Trophoblast cell (in vitro differentiated cells and primary cell): Measurements from ENCODE around the gene GBX1. TPM values are rescaled to one million over a fixed set of nuclear protein-coding genes. Genes with fewer than 3 reads are reported as not detected.

Experiments
- DNase-seq, 2 donors: peaks; one replicate each; pipeline ENCODE4 v3.0.0-alpha.2; 2016
- H2AFZ ChIP-seq: 2 replicates; pipeline ENCODE4 v1.6.1; 2013; ENCODE audit warnings: low read length, moderate library complexity, mild to moderate bottlenecking; ENCODE audit not compliant: insufficient read depth, poor library complexity
- H2AK5ac ChIP-seq: 2 replicates; pipeline ENCODE4 v1.6.1; 2013; ENCODE audit warnings: mild to moderate bottlenecking, low read length
- H2BK120ac ChIP-seq: 2 replicates; pipeline ENCODE4 v1.6.1; 2013; ENCODE audit warnings: low read length, mild to moderate bottlenecking, moderate library complexity; ENCODE audit not compliant: insufficient read depth, poor library complexity
- H2BK12ac ChIP-seq: 2 replicates; pipeline ENCODE4 v1.6.1; 2013; ENCODE audit warnings: mild to moderate bottlenecking, low read length, moderate library complexity
- H2BK5ac ChIP-seq: 2 replicates; pipeline ENCODE4 v1.6.1; 2013; ENCODE audit warnings: low read length, low read depth, moderate library complexity, mild to moderate bottlenecking; ENCODE audit not compliant: poor library complexity
- H3K14ac ChIP-seq: 2 replicates; pipeline ENCODE4 v1.6.1; 2013; ENCODE audit warnings: mild to moderate bottlenecking, low read length
- H3K18ac ChIP-seq: 2 replicates; pipeline ENCODE4 v1.6.1; 2013; ENCODE audit warnings: mild to moderate bottlenecking, low read length
- H3K23ac ChIP-seq: 2 replicates; pipeline ENCODE4 v1.6.1; 2013; ENCODE audit warnings: low read length
- H3K27ac ChIP-seq: 2 replicates; pipeline ENCODE4 v1.5.1; 2013; ENCODE audit warnings: low read depth, mild to moderate bottlenecking, inconsistent platforms, low read length, moderate library complexity
- H3K27me3 ChIP-seq: 2 replicates; pipeline ENCODE4 v1.6.1; 2013; ENCODE audit warnings: inconsistent platforms, mild to moderate bottlenecking, low read length, moderate library complexity; ENCODE audit not compliant: insufficient read depth
- H3K36me3 ChIP-seq, 2 experiments: 1 replicate in 1 of 2; 2 replicates in 1 of 2; pipeline ENCODE4 v1.6.1; 2013; ENCODE audit warnings: low read length in 2 of 2, mild to moderate bottlenecking in 2 of 2, moderate library complexity in 1 of 2; ENCODE audit not compliant: insufficient read depth in 2 of 2, control insufficient read depth in 1 of 2
- H3K4ac ChIP-seq: 2 replicates; pipeline ENCODE4 v1.6.1; 2013; ENCODE audit warnings: low read depth, mild to moderate bottlenecking, low read length, moderate library complexity
- H3K4me1 ChIP-seq, 2 experiments: 1 replicate in 1 of 2; 2 replicates in 1 of 2; pipeline ENCODE4 v1.6.1; 2013; ENCODE audit warnings: low read length in 2 of 2, mild to moderate bottlenecking in 2 of 2, moderate library complexity in 1 of 2; ENCODE audit not compliant: insufficient read depth in 2 of 2, control insufficient read depth in 1 of 2
- H3K4me2 ChIP-seq: 2 replicates; pipeline ENCODE4 v1.6.1; 2013; ENCODE audit warnings: inconsistent platforms, mild to moderate bottlenecking, low read length, moderate library complexity
- H3K4me3 ChIP-seq: 2 replicates; pipeline ENCODE4 v1.5.1; 2013; ENCODE audit warnings: mild to moderate bottlenecking, low read depth, low read length, inconsistent platforms
- H3K79me1 ChIP-seq: one replicate; pipeline ENCODE4 v1.6.1; 2013; ENCODE audit warnings: low read length
- H3K79me2 ChIP-seq: 2 replicates; pipeline ENCODE4 v1.6.1; 2013; ENCODE audit warnings: low read length, mild to moderate bottlenecking; ENCODE audit not compliant: control insufficient read depth, insufficient read depth, poor library complexity
- H3K9ac ChIP-seq: 2 replicates; pipeline ENCODE4 v1.6.1; 2013; ENCODE audit warnings: mild to moderate bottlenecking, low read length
- H3K9me3 ChIP-seq: 2 replicates; pipeline ENCODE4 v1.6.1; 2013; ENCODE audit warnings: low read depth, mild to moderate bottlenecking, control low read depth, inconsistent platforms, low read length; ENCODE audit not compliant: insufficient read depth
- H4K12ac ChIP-seq: 2 replicates; pipeline ENCODE4 v1.6.1; 2013; ENCODE audit warnings: low read depth, mild to moderate bottlenecking, low read length, moderate library complexity
- H4K8ac ChIP-seq: 2 replicates; pipeline ENCODE4 v1.6.1; 2013; ENCODE audit warnings: low read depth, mild to moderate bottlenecking, low read length, moderate library complexity
- H4K91ac ChIP-seq: one replicate; pipeline ENCODE4 v1.6.1; 2013; ENCODE audit warnings: low read depth, mild to moderate bottlenecking, low read length, moderate library complexity
- WGBS: extraction: QIAGEN DNeasy Blood & Tissue Kit; methylation state at CpG from one replicate; pipeline ENCODE4 v1.1.7; 2013; ENCODE audit warnings: missing lambda C conversion rate; ENCODE audit not compliant: insufficient read length, insufficient coverage; ENCODE audit errors: extremely low coverage; 5-methylcytosine and 5-hydroxymethylcytosine counted together
- polyA plus RNA-seq: library from polyadenylated mRNA; stranded (reverse); fragments of 200-250 nt; gene quantifications from 2 replicates; pipeline ENCODE4 v1.2.3, GENCODE V29; 2013

The GBX1 gene
- not detected in 2 replicates for polyA plus RNA-seq

- Histone ChIP-seq H3K79me2 (no peaks in the 10 kb centered on the region), H3K18ac (no peak within 1 kb of the TSS), H3K79me1 (no peaks in the 10 kb centered on the region), H3K4me3 (peak within 1 kb of the TSS; percentile 63), H2BK120ac (no peak within 1 kb of the TSS), H3K23ac (no peak within 1 kb of the TSS), H2BK12ac (no peak within 1 kb of the TSS), H4K12ac (no peak within 1 kb of the TSS), H3K4me1 (peaks cover 5 to 8% of the 10 kb centered on the region in 2 experiments), H3K14ac (no peak within 1 kb of the TSS), H3K4ac (no peak within 1 kb of the TSS), H2BK5ac (no peak within 1 kb of the TSS), H3K36me3 (no peaks in the 10 kb centered on the region), H3K27me3 (peaks cover 52% of the 10 kb centered on the region), H4K8ac (no peak within 1 kb of the TSS), H3K4me2 (peak within 1 kb of the TSS; percentile 85), H2AFZ (peak within 1 kb of the TSS; percentile 56), H3K9ac (no peak within 1 kb of the TSS), H4K91ac (no peak within 1 kb of the TSS), H3K27ac (no peak within 1 kb of the TSS), H3K9me3 (peaks cover 9% of the 10 kb centered on the region), H2AK5ac (no peak within 1 kb of the TSS)
- peak in 1 of 2 donors; percentile 8 for DNase-seq
- WGBS, result no CpG with 5 or more reads among the region's 101 CpGs
Observed at GRCh38 chr7:151167197-151167961, at the start of gene GBX1. Gene GBX1 (minus strand): TSS chr7:151167694. CDS start chr7:151167548, 146 bp downstream.

DNA sequence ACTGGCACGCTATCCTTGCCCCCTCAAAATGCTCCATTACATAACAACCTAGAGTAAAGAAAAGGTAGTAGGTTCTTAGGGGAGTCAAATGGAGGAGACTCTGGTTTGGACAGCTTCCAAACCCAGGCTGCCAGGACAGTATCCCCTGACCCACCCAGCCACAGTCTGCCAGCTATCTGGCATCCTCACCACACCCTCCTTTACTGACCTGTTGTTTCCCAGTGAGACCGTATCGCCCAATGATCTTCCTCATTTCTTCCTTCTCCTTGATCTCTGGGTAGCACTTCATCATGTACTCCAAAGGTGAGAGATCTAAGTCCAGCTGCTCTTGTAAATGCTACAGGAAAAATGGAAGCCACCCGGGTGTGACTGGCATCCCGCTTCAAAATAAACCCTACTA lies 47.9 kb upstream of the GBX1 start:
- Histone ChIP-seq H2BK5ac (no peak overlapping the region), H2BK120ac (no peak overlapping the region), H4K91ac (no peak overlapping the region), H3K9ac (no peak overlapping the region), H3K4me2 (no peak overlapping the region), H3K9me3 (no peaks in the 10 kb centered on the region), H2AK5ac (no peak overlapping the region), H3K4ac (no peak overlapping the region), H3K36me3 (peaks cover 44 to 57% of the 10 kb centered on the region in 2 experiments), H3K14ac (no peak overlapping the region), H3K18ac (no peak overlapping the region), H3K79me1 (no peaks in the 10 kb centered on the region), H3K4me3 (no peak overlapping the region), H3K23ac (no peak overlapping the region), H4K12ac (no peak overlapping the region), H3K79me2 (no peaks in the 10 kb centered on the region), H2AFZ (no peak overlapping the region), H2BK12ac (no peak overlapping the region), H3K27me3 (no peaks in the 10 kb centered on the region), H3K27ac (no peak overlapping the region), H3K4me1 (peaks cover 6 to 7% of the 10 kb centered on the region in 2 experiments), H4K8ac (no peak overlapping the region)
- DNase-seq, result no peak
- no CpG with 5 or more reads among the region's 5 CpGs for WGBS

DNA sequence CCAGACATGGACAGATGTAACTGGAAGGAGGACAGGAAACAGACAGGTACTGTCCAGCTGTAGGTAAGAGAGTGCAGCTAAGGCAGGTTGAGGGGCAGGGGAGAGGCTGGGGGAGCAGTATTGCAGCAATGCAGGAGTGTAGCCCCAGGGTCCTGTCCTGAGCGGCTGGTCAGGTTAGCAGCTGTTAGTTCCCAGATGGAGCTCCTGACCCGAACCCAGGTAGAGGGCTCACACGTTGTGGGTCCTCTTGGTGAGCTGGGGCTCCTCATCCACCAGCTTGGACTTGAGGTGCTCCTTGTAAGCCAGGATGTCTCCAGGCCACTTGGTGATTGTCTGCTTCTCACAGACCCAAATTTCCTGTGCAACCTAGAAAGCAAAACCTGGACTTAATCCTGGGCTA lies 46.3 kb upstream of the GBX1 start:
- H3K4me3 ChIP-seq, result no peak overlapping the region
- no peak for DNase-seq
- no peak overlapping the region for H3K23ac ChIP-seq
- H4K12ac ChIP-seq, result no peak overlapping the region
- H3K27me3 ChIP-seq, result no peaks in the 10 kb centered on the region
- no peak overlapping the region for H2AFZ ChIP-seq
- no peak overlapping the region for H3K18ac ChIP-seq
- H3K14ac ChIP-seq, result no peak overlapping the region
- no peaks in the 10 kb centered on the region for H3K9me3 ChIP-seq
- no peak overlapping the region for H3K4me2 ChIP-seq
- H3K79me1 ChIP-seq, result no peaks in the 10 kb centered on the region
- H2BK120ac ChIP-seq, result no peak overlapping the region
- WGBS, result no CpG with 5 or more reads among the region's 3 CpGs
- H3K36me3 ChIP-seq, result peaks cover 36 to 48% of the 10 kb centered on the region in 2 experiments
- H3K27ac ChIP-seq, result no peak overlapping the region
- H3K4ac ChIP-seq, result no peak overlapping the region
- H3K79me2 ChIP-seq, result no peaks in the 10 kb centered on the region
- H4K8ac ChIP-seq, result no peak overlapping the region
- no peak overlapping the region for H4K91ac ChIP-seq
- no peak overlapping the region for H2BK5ac ChIP-seq
- H2BK12ac ChIP-seq, result no peak overlapping the region
- H3K4me1 ChIP-seq, result peaks cover 6 to 7% of the 10 kb centered on the region in 2 experiments
- no peak overlapping the region for H2AK5ac ChIP-seq
- H3K9ac ChIP-seq, result no peak overlapping the region

GRCh38 chr7:151212626-151213025 lies 45.1 kb upstream of the GBX1 start:
- H4K91ac ChIP-seq, result no peak overlapping the region
- H4K8ac ChIP-seq, result no peak overlapping the region
- no peak overlapping the region for H2BK120ac ChIP-seq
- H3K79me2 ChIP-seq, result no peaks in the 10 kb centered on the region
- H3K4me3 ChIP-seq, result no peak overlapping the region
- no peak overlapping the region for H3K4ac ChIP-seq
- no peak overlapping the region for H2BK5ac ChIP-seq
- no peak overlapping the region for H3K27ac ChIP-seq
- no peak overlapping the region for H2BK12ac ChIP-seq
- no peak overlapping the region for H4K12ac ChIP-seq
- no peak overlapping the region for H3K23ac ChIP-seq
- H3K4me2 ChIP-seq, result no peak overlapping the region
- no peaks in the 10 kb centered on the region for H3K79me1 ChIP-seq
- H3K9me3 ChIP-seq, result no peaks in the 10 kb centered on the region
- H3K36me3 ChIP-seq, result peaks cover 25 to 36% of the 10 kb centered on the region in 2 experiments
- no peaks in the 10 kb centered on the region for H3K27me3 ChIP-seq
- peaks cover 6 to 7% of the 10 kb centered on the region in 2 experiments for H3K4me1 ChIP-seq
- no peak overlapping the region for H3K18ac ChIP-seq
- H3K14ac ChIP-seq, result no peak overlapping the region
- H2AK5ac ChIP-seq, result no peak overlapping the region
- DNase-seq, result peak; percentile 72 to 75
- no peak overlapping the region for H3K9ac ChIP-seq
- no CpG with 5 or more reads among the region's 5 CpGs for WGBS
- H2AFZ ChIP-seq, result no peak overlapping the region
